Subcutaneous adipose tissue (tissue), 4 donors: ENCODE data around the gene NCK2. TPM values are rescaled to one million over a fixed set of nuclear protein-coding genes. Genes with fewer than 3 reads are reported as not detected.

ENCODE experiments used
- total RNA-seq, 4 donors: library from RNA; depleted of rRNA; stranded (reverse); fragments of >200 nt; gene quantifications; one replicate each; pipeline ENCODE4 v1.1.0, GENCODE V29; 2016
- TF ChIP-seq, protein P1 (sequence below): fragments of 450-650 bp; IDR thresholded peaks from one replicate; pipeline ENCODE4 v1.5.1; 2016; ENCODE audit warnings: low read depth, mild to moderate bottlenecking, control low read depth, antibody characterized with exemption, moderate library complexity

NCK2 gene
- total RNA-seq, 4 donors from 2014 or later = 24.3 to 35.2 (median 27.0) TPM

DNA sequence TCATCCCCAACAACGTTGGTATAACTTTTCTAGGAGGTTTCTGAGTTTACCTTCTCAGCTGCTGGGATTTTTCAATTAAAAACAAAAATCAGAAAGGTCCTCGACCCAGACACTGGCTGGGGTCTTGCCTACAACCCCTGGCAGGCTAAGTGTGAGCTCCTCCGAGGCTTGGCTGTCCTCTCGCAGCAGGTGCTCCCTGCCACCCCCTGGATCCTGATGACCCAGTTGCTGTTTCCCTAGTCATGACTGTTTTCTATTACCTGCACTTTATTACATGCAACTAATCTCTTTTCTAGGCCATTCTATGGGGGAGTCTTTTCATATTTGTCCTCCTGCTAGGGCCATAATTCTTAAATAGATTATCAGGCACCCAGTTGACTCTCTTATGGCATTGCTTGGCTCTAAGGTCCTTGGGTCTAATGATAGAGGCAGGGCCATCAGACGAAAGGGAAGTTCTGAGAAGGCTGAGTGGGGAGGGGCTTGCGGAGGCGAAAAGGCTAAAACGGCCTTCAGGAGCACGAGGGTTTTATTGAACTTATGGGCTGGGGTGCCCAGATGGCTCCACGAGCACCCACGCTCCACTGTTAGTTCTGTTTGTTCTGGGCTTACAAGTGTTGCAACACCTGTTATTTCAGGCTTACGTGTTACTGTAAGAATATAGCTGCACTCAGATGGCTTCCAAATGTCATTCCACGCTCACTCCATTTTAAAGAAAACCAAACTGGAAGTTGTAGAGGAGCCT is 166.0 kb downstream of the NCK2 start:
- TF ChIP-seq, protein P1, sequence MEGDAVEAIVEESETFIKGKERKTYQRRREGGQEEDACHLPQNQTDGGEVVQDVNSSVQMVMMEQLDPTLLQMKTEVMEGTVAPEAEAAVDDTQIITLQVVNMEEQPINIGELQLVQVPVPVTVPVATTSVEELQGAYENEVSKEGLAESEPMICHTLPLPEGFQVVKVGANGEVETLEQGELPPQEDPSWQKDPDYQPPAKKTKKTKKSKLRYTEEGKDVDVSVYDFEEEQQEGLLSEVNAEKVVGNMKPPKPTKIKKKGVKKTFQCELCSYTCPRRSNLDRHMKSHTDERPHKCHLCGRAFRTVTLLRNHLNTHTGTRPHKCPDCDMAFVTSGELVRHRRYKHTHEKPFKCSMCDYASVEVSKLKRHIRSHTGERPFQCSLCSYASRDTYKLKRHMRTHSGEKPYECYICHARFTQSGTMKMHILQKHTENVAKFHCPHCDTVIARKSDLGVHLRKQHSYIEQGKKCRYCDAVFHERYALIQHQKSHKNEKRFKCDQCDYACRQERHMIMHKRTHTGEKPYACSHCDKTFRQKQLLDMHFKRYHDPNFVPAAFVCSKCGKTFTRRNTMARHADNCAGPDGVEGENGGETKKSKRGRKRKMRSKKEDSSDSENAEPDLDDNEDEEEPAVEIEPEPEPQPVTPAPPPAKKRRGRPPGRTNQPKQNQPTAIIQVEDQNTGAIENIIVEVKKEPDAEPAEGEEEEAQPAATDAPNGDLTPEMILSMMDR = no peak

DNA sequence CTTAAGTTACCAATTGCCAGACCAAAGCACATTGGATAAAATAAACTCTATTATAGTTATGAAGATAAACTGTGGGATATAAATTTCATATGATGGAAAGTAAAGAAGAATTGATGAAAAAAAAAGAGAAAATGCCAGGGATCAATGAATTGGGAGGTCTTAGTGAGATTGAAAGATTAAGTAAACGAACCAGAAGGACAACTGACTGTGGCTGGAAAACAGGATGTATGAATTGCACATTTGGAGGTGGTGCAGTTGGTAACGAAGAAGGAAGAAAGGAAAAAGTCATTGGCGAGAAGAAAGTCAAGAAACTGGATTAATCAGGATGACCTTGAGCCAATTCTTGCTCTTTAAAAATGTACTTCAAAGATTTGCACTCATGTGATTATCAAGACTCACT is 166.7 kb downstream of the NCK2 start:
- TF ChIP-seq, protein P1 = no peak

DNA sequence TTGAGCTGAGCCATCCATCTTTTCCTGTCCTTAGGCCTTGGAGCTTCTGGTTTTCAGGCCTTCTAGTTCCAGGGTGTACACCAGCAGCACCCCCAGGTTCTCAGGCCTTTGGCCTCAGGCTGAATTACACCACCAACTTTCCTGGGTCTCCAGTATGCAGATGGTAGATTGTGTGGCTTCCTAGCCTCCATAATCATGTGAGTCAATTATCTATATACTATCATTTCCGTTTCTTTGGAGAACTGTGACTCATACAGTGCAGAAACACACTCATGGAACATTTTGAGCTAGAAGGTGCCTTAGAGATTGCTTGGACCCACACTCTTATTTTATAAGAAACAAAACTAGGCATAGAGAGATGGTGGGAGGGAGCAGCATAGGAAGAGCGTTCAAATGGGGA is 167.4 kb downstream of the NCK2 start:
- TF ChIP-seq, protein P1 = no peak

DNA sequence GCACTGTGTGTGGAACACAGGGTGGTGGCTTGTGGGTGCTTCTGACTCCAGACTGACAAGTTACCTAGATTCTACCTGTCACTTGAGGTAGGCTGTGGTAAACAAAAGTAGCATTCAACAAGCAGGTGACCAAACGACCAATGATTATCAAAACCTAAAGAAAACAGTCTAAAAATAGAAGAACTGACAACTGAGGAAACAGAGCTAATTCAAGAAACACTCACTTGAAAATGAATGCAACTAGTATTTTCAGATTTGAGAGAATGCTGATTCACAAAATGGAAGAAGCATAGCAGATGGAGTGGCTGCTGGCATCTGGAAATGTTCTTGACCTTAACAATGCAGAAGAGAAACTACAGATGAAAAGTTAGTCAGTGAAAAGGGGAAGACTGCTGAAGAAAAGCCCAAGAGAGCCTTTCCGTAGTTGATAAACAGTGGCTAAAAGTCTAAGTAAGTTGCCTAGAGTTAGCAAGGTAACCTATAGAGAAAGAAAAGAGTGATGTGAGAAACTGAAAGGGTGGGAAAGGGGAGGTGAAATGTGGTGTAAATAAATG is 170.4 kb downstream of the NCK2 start:
- TF ChIP-seq, protein P1 = no peak

DNA sequence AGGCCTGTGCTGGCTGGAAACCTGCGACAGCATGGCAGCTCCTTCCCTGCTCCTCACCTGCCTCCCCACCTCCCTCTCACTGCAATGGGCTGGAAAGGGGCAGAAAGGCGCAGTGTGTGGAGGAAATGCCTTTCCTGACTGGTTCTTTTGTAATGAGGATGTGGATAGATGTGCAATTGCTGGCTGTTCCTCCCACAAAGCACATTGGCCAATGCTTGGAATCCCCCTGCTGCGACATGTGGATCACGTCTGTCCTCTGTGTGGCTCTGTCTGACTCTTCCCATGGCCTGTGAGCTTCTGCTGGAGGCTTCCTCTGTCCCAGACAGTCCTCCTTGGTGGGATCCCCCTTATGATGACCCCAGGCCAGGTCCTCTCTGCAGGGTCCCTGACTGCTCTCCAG is 172.5 kb downstream of the NCK2 start:
- TF ChIP-seq, protein P1 = no peak

DNA sequence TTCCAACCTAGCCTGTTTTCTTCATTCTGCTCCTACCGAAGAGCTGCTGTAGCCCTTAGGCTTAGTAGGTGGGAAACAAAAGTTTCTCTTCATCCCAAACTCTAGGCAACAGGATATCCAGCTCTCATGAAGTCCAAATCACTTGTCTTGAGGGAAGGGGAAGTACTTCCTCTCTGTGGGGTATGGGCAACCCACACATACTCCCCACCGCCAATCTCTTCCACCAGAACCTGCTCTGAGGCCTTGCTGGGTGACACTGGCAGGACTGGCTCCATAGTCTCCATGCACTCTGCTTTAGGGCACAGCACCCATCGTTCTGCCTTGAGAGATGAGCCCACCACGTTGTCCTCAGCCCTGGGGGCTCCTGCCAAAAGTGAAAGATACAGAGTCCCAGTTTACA is 173.0 kb downstream of the NCK2 start:
- TF ChIP-seq, protein P1 = no peak

DNA sequence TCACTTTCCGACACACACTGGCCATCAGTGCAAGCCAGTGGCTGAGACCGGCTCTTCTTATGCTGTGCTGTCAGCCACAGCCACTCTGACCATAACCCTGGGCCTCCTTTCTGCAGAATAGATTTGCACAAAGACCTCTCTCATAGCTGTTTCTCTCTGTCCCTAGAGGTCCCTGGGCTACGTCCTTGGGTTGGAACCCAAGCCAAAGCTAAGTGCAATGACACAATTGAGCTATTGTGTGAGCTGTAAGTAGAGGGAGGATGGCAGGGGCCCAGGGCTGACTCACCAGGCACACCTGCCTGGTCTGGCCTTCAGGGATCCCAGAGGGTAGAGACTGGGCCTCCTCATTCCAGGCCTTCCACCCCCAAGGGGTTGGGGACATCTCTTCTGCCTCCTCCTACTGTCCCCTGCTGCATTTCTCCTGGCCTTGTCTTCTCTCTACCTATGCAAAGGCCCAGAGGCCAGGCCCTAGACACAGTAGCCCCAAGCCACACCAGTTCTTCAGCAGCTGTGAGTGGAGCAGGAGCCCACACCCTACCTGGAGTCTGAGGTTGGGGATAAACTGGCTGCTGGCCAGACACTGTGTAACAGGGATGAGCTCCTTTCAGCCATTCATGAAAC is 174.6 kb downstream of the NCK2 start:
- TF ChIP-seq, protein P1 = no peak
